PFSK-1 (cell line): ENCODE data around the gene LCN1.

Source experiments
- POLR2AphosphoS5 ChIP-seq: IDR thresholded peaks from 2 replicates; pipeline ENCODE4 v1.6.1; 2012; ENCODE audit warnings: low read depth, mild to moderate bottlenecking, control low read depth, low read length, moderate library complexity
- REST ChIP-seq, 2 experiments: IDR thresholded peaks; 2 replicates each; pipeline versions ENCODE4 v1.6.1 to v1.8.0; 2011 to 2012; ENCODE audit warnings: low read depth in 2 of 2, low read length in 2 of 2, control low read depth in 1 of 2, inconsistent platforms in 1 of 2, mild to moderate bottlenecking in 1 of 2, moderate library complexity in 1 of 2; ENCODE audit not compliant: insufficient read depth in 1 of 2
- SIN3A ChIP-seq: IDR thresholded peaks from 2 replicates; pipeline ENCODE4 v1.6.1; 2012; ENCODE audit warnings: mild to moderate bottlenecking, low read length, moderate library complexity, borderline replicate concordance; ENCODE audit not compliant: insufficient read depth
- TAF1 ChIP-seq: IDR thresholded peaks from 2 replicates; pipeline ENCODE4 v1.6.1; 2012; ENCODE audit warnings: low read length, control low read depth, borderline replicate concordance; ENCODE audit not compliant: insufficient read depth

- TF ChIP-seq SIN3A, result no peak
- no peak for TF ChIP-seq REST (IDR thresholded peaks at IDR 0.05; ENCODE audit: insufficient read depth in 1 of 2, low read depth in 2 of 2, low read length in 2 of 2)
- TF ChIP-seq POLR2AphosphoS5, result no peak
- no peak for TF ChIP-seq TAF1
These were observed 41.0 kb downstream of the LCN1 start for GRCh38 chr9:135562235-135562745.
